GM18907 (cell line): Measurements from ENCODE around the gene S100PBP.
"Not testable (repeated sequence)": the region's sequence is repeated elsewhere in the genome, so short reads cannot be mapped to it uniquely, and the experiment has no call there.

Source experiments
- ATAC-seq: cut with Tn5 transposase; IDR thresholded peaks from one replicate; pipeline ENCODE4 v1.9.1; 2021; ENCODE audit warnings: mild to moderate bottlenecking, moderate library complexity; ENCODE audit not compliant: unreplicated experiment

Gene S100PBP

DNA sequence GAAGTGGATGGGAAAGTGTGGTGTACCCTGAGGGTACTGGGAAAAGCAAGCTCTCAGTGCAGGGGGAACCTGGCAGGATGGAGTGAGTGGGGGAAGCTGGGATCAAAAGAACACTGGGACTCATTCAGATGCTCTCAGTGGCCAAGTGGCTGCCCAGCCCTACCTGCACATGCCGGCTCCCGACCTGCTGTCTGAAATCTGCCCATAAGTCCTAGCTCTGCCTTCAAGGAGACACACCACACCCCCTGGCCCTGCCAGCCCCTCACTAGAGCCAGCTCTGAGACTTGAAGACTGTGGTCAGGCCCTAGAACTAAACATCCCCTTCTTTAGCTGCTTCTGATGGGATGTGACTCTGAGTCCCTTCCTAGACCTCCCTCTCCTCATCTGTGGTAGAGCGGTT is 81.5 kb downstream of the S100PBP start:
- no peak for ATAC-seq

DNA sequence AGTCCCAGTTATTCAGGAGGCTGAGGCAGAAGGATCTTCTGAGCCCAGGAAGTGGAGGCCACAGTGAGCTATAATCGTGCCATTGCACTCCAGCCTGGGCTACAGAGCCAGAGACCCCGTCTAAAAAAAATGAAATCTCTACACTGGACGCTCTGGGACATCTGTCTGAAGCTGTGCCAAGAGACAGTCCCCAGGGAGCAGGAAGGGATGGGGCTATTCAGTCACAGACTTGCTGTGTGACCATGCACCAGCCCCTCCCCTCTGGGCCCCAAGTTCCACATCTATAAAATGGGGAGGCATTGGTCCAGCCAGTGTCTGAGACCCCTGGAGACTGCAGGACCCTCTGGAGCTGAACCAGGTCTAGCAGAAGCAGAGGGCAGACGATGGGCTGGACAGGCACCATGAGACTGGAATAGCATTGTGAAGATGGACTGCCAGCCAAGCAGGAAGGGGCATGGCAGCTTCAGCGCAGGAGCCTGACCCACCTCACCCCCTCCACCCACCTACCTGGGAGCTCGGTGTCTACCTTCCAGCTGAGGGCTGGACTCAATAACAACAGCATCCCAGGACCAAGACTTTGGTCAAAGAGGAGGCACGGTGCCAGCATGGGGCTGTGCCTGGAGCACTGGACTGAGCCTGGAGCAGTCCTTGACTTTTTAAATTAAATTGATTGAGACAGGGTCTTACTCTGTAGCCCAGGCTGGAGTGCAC is 82.3 kb downstream of the S100PBP start:
- no peak for ATAC-seq

- no peak for ATAC-seq
These were observed 83.0 kb downstream of the S100PBP start for GRCh38 chr1:32900371-32900955.

DNA sequence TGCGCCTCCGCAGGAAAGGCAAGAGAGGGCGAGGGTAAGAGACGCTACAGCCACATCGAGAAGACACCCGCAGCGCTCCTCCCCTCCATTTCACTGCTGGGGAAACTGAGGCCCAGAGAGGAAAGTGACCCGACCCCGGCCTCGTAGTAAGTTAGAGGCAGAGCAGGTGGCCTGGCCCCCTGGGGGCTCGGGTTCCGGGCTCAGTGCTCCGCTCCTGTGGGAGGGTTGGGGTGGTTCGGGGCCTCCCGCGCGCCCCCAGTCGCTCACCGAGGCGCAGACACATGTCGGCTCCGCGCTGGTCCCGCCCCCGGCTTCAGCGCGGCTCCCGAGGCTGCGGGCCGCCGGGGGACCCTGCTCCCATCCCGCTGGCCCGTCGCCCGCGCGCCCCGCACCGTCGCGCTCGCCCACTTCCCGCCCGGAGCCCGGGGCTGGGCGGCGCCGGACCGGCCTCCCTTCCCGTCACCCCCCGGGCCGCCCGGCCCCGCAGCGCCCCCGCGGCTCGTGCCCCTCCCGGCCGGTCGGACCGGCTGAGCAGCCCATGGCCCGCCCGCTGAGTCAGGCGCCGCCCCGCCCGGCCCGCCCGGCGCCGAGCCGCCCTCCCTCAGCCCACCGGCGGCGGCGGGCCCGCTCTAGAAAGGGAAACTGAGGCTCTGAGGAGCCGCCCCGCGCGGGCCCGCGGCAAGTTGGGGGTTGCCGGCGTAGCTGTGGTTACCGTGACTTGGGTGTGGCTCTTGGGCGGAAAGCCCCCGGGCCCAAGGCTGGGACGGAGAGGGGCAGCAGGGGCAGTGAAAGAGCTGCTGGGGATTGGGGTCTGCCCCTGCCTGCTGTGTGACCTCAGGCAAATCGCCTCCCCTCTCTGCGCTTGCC is 83.7 kb downstream of the S100PBP start, which contains the start of gene TMEM54:
TSS of gene TMEM54 (minus strand) at position 434 of the 867 bp plus-strand sequence. CDS start at position 283, 151 bp downstream.
- ATAC-seq: no peak

- no peak for ATAC-seq
These were observed 84.5 kb downstream of the S100PBP start for GRCh38 chr1:32901823-32902534.

DNA sequence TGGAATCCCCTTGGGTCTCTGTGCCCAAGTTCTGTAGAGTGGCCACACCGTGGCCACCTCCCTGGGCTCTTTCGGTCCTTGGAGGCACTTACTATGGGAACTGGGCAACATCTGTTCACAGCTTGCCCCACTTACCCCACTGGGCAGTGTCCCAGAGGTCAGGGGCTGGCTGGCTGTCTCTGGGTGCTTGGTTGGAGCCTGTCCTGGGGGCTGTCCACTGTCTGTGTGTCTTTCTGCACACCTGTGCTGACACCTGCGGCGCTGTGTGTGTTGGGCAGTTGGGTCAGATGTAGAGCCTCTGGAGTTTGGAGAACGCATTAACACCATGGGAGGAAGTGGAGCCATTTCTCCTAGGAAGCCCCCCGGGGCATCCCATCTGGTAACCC is 85.1 kb downstream of the S100PBP start:
- ATAC-seq: no peak

DNA sequence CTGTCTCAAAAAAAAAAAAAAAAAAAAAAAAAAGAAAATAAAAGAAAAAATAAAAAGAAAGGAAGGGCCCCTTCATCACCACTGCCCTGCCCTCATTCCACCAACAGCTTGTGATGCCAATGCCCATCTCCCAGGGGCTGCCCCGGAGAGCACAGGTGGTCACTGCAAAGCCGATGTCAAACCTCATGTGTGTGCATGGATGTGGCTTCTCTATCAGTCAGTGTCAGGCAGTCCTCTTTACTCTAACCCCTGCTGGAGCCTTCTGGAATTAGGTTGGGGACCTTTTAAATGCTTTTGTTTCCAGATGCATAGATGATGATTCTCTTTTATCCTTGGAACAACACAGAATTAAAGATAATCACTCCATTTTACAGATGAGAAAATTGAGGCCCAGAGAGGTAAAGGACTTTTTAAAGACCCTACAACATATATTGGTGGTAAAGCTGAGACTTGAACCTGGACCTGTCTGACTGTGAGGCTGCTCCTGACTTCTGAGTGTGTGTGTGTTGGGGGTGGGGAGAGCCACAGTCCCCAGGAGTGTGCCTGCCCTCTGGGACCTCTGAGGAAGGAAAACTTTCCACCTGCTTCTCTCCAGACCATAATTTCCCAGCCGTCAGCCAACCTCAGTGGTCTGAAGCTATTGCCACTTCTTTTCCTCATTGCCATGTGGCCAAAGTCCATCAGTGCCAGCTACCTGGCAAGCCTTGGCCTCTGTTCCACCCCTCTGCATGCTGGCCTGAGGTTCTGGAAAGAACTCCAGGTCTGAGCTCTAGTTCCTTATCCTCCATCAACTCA is 86.7 kb downstream of the S100PBP start:
- ATAC-seq: no peak

GRCh38 chr1:32904797-32905196 is 87.3 kb downstream of the S100PBP start:
- no peak for ATAC-seq

- ATAC-seq: not testable (repeated sequence)
These were observed 88.1 kb downstream of the S100PBP start for GRCh38 chr1:32905588-32905987.

- no peak for ATAC-seq
These were observed 89.2 kb downstream of the S100PBP start for GRCh38 chr1:32906654-32907053.

DNA sequence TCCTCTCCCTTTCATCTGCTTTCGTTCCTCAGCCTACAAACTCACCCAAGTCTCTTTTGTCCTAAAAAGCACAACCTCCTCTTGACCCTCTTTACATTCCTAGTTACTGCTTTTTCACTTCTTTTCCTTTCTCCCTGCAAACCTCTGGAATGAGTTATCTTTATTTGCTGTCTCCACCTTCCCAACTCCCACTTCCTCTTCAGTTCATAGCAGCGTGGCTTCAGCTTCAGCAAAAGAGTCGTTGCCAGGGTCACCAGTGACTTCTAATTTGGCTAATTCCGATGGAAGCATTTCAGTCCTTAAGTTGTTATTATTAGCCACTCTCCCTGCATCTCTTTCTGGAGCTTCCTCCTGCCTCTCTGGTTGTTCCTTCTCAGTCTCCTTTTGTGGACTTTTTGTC is 90.0 kb downstream of the S100PBP start:
- ATAC-seq: no peak
